HFFc6 (cell line): ENCODE data around the gene R3HDM4. TPM values are rescaled to one million over a fixed set of nuclear protein-coding genes. Genes with fewer than 3 reads are reported as not detected.
"Not testable (repeated sequence)": the region's sequence is repeated elsewhere in the genome, so short reads cannot be mapped to it uniquely, and the experiment has no call there.

Experiments used
- DNase-seq: peaks from one replicate; pipeline ENCODE4 v3.0.0-alpha.2; 2018
- H3K27ac Mint-ChIP-seq: 2 replicates; pipeline ENCODE4 v1.8.0; 2020; ENCODE audit warnings: mild to moderate bottlenecking, mixed read lengths
- H3K27me3 Mint-ChIP-seq: 2 replicates; pipeline ENCODE4 v1.8.0; 2021; ENCODE audit warnings: mild to moderate bottlenecking, moderate library complexity, mixed read lengths; ENCODE audit not compliant: insufficient read depth
- H3K36me3 Mint-ChIP-seq: 2 replicates; pipeline ENCODE4 v1.8.0; 2021; ENCODE audit warnings: low read depth, mixed read lengths
- H3K4me1 Mint-ChIP-seq: 2 replicates; pipeline ENCODE4 v1.8.0; 2020; ENCODE audit warnings: low read depth, mixed read lengths
- H3K4me3 Mint-ChIP-seq: 2 replicates; pipeline ENCODE4 v1.8.0; 2020; ENCODE audit warnings: mild to moderate bottlenecking, moderate library complexity, mixed read lengths
- H3K9me3 Mint-ChIP-seq: 2 replicates; pipeline ENCODE4 v1.8.0; 2020; ENCODE audit warnings: mild to moderate bottlenecking, mixed read lengths
- CTCF ChIP-seq: fragments of 200-600 bp; sonication (generic); IDR thresholded peaks from 2 replicates; pipeline ENCODE4 v1.5.0; 2021; ENCODE audit warnings: antibody characterized with exemption, mild to moderate bottlenecking
- total RNA-seq, 6 experiments: library from RNA; stranded (reverse); fragmentation: NEBNext Ultra II Directional; extraction: Animal tissue kit (Norgen Biotek cat#: 25700); gene quantifications; 2 replicates in 1 of 6; 3 replicates in 5 of 6; pipeline ENCODE4 v1.2.3, GENCODE V29; 2021

The R3HDM4 gene
- total RNA-seq, 6 experiments from 2014 or later, result 41.9 to 53.4 (median 45.9) TPM

- DNase-seq, result no peak
- H3K4me3 Mint-ChIP-seq, result no peak overlapping the region
- H3K27ac Mint-ChIP-seq, result no peak overlapping the region
- H3K4me1 Mint-ChIP-seq, result no peaks in the 10 kb centered on the region
- peaks cover 24% of the 10 kb centered on the region for H3K36me3 Mint-ChIP-seq
- TF ChIP-seq CTCF, result no peak
- peaks cover 1% of the 10 kb centered on the region; the same call in 1 of the 2 replicates for H3K27me3 Mint-ChIP-seq
- H3K9me3 Mint-ChIP-seq, result no peaks in the 10 kb centered on the region
These were observed 33.1 kb downstream of the R3HDM4 start for GRCh38 chr19:879711-880438.

GRCh38 chr19:878751-879561 is 34.1 kb downstream of the R3HDM4 start:
- H3K9me3 Mint-ChIP-seq, result not testable (repeated sequence)

GRCh38 chr19:877992-878660 is 34.9 kb downstream of the R3HDM4 start:
- H3K36me3 Mint-ChIP-seq, result peaks cover 24% of the 10 kb centered on the region
- not testable (repeated sequence) for H3K9me3 Mint-ChIP-seq, DNase-seq, H3K27me3 Mint-ChIP-seq, H3K4me1 Mint-ChIP-seq, H3K4me3 Mint-ChIP-seq, H3K27ac Mint-ChIP-seq

More at GRCh38 chr19:878751-879561, 34.1 kb downstream of the R3HDM4 start:
- peaks cover 24% of the 10 kb centered on the region for H3K36me3 Mint-ChIP-seq
- not testable (repeated sequence) for H3K4me3 Mint-ChIP-seq, H3K4me1 Mint-ChIP-seq, DNase-seq, H3K27me3 Mint-ChIP-seq, H3K27ac Mint-ChIP-seq

- no peak for TF ChIP-seq CTCF
- no peaks in the 10 kb centered on the region for H3K4me1 Mint-ChIP-seq
These were observed 36.2 kb downstream of the R3HDM4 start for GRCh38 chr19:876780-877314.

GRCh38 chr19:876089-876488 is 36.9 kb downstream of the R3HDM4 start:
- Mint-ChIP-seq H3K4me3 (no peak overlapping the region), H3K4me1 (no peaks in the 10 kb centered on the region), H3K27ac (no peak overlapping the region), H3K9me3 (no peaks in the 10 kb centered on the region), H3K36me3 (peaks cover 10% of the 10 kb centered on the region), H3K27me3 (peaks cover 4% of the 10 kb centered on the region; the same call in 1 of the 2 replicates)
- no peak for DNase-seq
- no peak for TF ChIP-seq CTCF

More at GRCh38 chr19:876780-877314, 36.2 kb downstream of the R3HDM4 start:
- Mint-ChIP-seq H3K36me3 (peaks cover 17% of the 10 kb centered on the region), H3K27me3 (peaks cover 4% of the 10 kb centered on the region; the same call in 1 of the 2 replicates), H3K9me3 (no peaks in the 10 kb centered on the region), H3K4me3 (no peak overlapping the region), H3K27ac (no peak overlapping the region)
- DNase-seq, result no peak

- H3K27ac Mint-ChIP-seq, result no peak overlapping the region
These were observed 37.6 kb downstream of the R3HDM4 start for GRCh38 chr19:875265-875879.

More at GRCh38 chr19:875265-875879, 37.6 kb downstream of the R3HDM4 start:
- peaks cover 4% of the 10 kb centered on the region for H3K27me3 Mint-ChIP-seq
- H3K36me3 Mint-ChIP-seq, result peaks cover 7% of the 10 kb centered on the region; the same call in 1 of the 2 replicates
- H3K9me3 Mint-ChIP-seq, result no peaks in the 10 kb centered on the region
- H3K4me1 Mint-ChIP-seq, result peaks cover 1% of the 10 kb centered on the region
- no peak for DNase-seq
- no peak overlapping the region for H3K4me3 Mint-ChIP-seq
- no peak for TF ChIP-seq CTCF
